ENCODE measurements around the gene GJB4.
"Not testable (repeated sequence)": the region's sequence is repeated elsewhere in the genome, so short reads cannot be mapped to it uniquely, and the experiment has no call there.

GJB4 gene

DNA sequence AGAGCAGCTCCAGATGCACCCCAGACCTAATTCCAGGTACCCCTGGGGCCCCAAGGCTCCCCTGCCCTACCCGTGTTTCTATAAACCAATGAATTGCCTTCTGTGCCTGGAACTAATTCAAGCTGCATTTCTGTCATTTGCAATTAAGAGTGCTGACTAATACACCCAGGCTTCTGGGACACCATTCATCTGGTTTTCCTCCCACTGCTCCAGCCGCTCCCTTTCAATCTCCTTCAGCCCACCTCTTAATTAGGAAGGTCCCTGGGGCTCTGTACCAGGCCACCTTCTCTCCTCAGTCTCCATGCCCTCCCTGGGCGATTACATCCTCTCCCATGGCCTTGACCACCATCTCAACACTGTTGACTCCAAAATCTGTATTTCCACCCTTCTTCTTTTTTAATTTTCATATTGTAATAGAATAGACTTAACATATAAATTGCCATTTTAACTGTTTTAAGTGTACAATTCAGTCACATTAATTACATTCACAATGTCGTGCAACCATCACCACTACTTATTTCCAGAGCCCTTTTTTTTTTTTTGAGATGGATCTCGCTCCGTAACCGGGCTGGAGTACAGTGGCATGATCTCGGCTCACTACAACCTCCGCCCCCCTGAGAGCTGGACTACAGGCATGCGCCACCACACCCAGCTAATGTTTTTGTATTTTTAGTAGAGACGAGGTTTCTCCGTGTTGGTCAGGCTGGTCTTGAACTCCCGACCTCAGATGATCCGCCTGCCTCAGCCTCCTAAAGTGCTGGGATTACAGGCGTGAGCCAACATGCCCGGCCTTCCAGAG, 12.2 kb downstream of the GJB4 start:
- no peak overlapping the region for H3K27ac ChIP-seq (ENCODE audit: low read depth, low read length)
- H3K36me3 ChIP-seq (ENCODE audit: control insufficient read depth, insufficient read depth, low read length) = no peaks in the 10 kb centered on the region
- no peaks in the 10 kb centered on the region for H3K4me1 ChIP-seq (ENCODE audit: control insufficient read depth, insufficient read depth, low read length)
- H3K27me3 ChIP-seq (ENCODE audit: control insufficient read depth, insufficient read depth, low read length) = no peaks in the 10 kb centered on the region
- no peak overlapping the region for H3K4me3 ChIP-seq (ENCODE audit: low read length)
- no peak overlapping the region for H3K9ac ChIP-seq (ENCODE audit: low read length)

DNA sequence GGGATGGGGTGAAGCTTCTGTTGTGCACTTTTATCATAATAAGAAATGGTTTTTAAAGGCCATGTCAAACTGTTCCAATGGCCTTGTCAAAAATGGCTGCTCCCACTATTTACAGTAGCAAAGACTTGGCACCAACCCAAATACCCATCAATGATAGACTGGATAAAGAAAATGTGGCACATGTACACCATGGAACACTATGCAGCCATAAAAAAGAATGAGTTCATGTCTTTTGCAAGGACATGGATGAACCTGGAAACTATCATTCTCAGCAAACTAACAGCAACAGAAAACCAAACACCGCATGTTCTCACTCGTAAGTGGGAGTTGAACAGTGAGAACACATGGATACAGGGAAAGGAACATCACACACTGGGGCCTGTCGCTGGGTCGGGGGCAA, 13.6 kb downstream of the GJB4 start:
- not testable (repeated sequence) for H3K36me3 ChIP-seq (ENCODE audit: control insufficient read depth, insufficient read depth, low read length); H3K27me3 ChIP-seq (ENCODE audit: control insufficient read depth, insufficient read depth, low read length); H3K4me1 ChIP-seq (ENCODE audit: control insufficient read depth, insufficient read depth, low read length); H3K27ac ChIP-seq (ENCODE audit: low read depth, low read length); H3K9ac ChIP-seq (ENCODE audit: low read length); H3K4me3 ChIP-seq (ENCODE audit: low read length)

DNA sequence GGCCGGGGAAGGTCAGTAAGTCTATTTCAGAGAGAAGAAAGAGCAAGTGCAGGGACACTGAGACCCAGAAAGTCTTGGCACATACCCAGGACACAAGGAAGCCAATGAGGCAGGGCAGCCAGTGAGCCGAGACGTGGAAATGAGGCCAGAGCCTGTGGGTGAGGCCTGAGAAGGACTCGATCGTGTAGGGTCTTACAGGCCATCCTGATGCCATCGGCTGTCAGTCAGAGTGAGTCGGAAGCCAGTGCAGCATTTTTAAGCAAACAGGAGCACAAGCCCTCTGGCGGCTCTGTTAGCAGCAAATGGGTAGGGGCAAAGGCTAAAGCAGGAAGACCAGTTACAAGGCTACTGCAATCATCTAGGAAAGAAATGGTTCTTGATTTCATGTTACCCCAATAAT, 15.4 kb downstream of the GJB4 start:
- H3K36me3 ChIP-seq (ENCODE audit: control insufficient read depth, insufficient read depth, low read length) = no peaks in the 10 kb centered on the region
- H3K27me3 ChIP-seq (ENCODE audit: control insufficient read depth, insufficient read depth, low read length) = peaks cover 2% of the 10 kb centered on the region
- H3K27ac ChIP-seq (ENCODE audit: low read depth, low read length) = no peak overlapping the region
- no peak overlapping the region for H3K9ac ChIP-seq (ENCODE audit: low read length)
- no peak overlapping the region for H3K4me3 ChIP-seq (ENCODE audit: low read length)
- H3K4me1 ChIP-seq (ENCODE audit: control insufficient read depth, insufficient read depth, low read length) = no peaks in the 10 kb centered on the region

DNA sequence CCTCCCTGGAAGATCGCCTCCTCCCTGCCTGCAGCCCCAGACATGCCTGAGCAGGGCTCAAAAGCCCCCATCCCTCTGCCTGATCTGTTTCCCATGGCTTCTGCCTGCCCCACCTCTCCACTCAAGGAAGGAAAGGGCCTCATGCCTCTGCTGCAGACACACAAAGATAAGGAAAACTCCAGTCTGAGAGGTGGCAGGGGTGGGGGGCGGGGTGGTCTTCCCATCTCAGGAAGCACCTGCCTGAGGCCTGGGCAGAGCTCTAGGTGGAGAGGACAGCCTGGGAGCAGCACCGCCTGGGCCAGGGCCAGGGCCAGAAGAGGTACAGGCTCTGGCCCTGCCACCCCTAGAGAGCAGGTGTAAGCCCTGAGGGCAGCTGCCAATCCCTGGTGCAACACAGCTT, 17.4 kb downstream of the GJB4 start:
- H3K27me3 ChIP-seq (ENCODE audit: control insufficient read depth, insufficient read depth, low read length) = peaks cover 9% of the 10 kb centered on the region
- no peak overlapping the region for H3K27ac ChIP-seq (ENCODE audit: low read depth, low read length)
- H3K36me3 ChIP-seq (ENCODE audit: control insufficient read depth, insufficient read depth, low read length) = no peaks in the 10 kb centered on the region
- no peak overlapping the region for H3K4me3 ChIP-seq (ENCODE audit: low read length)
- peaks cover 2% of the 10 kb centered on the region for H3K4me1 ChIP-seq (ENCODE audit: control insufficient read depth, insufficient read depth, low read length)
- H3K9ac ChIP-seq (ENCODE audit: low read length) = no peak overlapping the region

DNA sequence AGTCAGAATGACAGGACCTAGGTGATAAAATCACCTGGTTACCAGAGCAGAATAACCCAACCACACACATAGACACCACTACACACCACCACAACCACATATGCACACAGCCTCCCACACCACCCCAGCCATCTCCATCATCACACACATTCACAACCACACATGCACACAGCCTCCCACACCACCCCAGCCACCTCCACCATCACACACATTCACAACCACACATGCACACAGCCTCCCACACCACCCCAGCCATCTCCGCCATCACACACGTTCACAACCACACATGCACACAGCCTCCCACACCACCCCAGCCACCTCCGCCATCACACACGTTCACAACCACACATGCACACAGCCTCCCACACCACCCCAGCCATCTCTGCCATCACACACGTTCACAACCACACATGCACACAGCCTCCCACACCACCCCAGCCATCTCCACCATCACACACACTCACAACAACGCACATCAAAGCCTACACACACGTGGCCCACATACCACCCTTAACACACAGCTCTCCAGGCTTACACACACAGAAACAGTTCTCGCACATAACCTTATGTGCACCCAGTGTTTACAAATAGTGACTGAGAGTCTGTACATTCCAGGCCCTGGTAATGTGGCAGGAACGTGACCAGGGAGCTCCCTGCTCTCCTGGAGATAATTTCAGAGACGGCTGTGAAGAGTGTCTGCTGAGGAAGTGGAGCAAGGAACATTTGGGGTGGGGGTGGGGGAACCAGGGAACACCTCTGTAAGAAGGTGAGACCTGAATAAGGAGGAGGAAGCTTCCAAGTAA, 18.2 kb downstream of the GJB4 start:
- Histone ChIP-seq H3K4me3 (ENCODE audit: low read length) (no peak overlapping the region), H3K4me1 (ENCODE audit: control insufficient read depth, insufficient read depth, low read length) (peaks cover 2% of the 10 kb centered on the region), H3K36me3 (ENCODE audit: control insufficient read depth, insufficient read depth, low read length) (no peaks in the 10 kb centered on the region), H3K27me3 (ENCODE audit: control insufficient read depth, insufficient read depth, low read length) (peaks cover 16% of the 10 kb centered on the region), H3K9ac (ENCODE audit: low read length) (no peak overlapping the region), H3K27ac (ENCODE audit: low read depth, low read length) (no peak overlapping the region)

GRCh38 chr1:34778381-34778780, 18.8 kb downstream of the GJB4 start:
- Histone ChIP-seq H3K27me3 (ENCODE audit: control insufficient read depth, insufficient read depth, low read length) (peaks cover 16% of the 10 kb centered on the region), H3K36me3 (ENCODE audit: control insufficient read depth, insufficient read depth, low read length) (no peaks in the 10 kb centered on the region), H3K4me3 (ENCODE audit: low read length) (no peak overlapping the region), H3K4me1 (ENCODE audit: control insufficient read depth, insufficient read depth, low read length) (peaks cover 2% of the 10 kb centered on the region), H3K9ac (ENCODE audit: low read length) (no peak overlapping the region), H3K27ac (ENCODE audit: low read depth, low read length) (no peak overlapping the region)

GRCh38 chr1:34779005-34779404, 19.5 kb downstream of the GJB4 start:
- Histone ChIP-seq H3K4me1 (ENCODE audit: control insufficient read depth, insufficient read depth, low read length) (peaks cover 2% of the 10 kb centered on the region), H3K27me3 (ENCODE audit: control insufficient read depth, insufficient read depth, low read length) (peaks cover 16% of the 10 kb centered on the region), H3K36me3 (ENCODE audit: control insufficient read depth, insufficient read depth, low read length) (no peaks in the 10 kb centered on the region), H3K27ac (ENCODE audit: low read depth, low read length) (no peak overlapping the region), H3K9ac (ENCODE audit: low read length) (no peak overlapping the region), H3K4me3 (ENCODE audit: low read length) (no peak overlapping the region)

DNA sequence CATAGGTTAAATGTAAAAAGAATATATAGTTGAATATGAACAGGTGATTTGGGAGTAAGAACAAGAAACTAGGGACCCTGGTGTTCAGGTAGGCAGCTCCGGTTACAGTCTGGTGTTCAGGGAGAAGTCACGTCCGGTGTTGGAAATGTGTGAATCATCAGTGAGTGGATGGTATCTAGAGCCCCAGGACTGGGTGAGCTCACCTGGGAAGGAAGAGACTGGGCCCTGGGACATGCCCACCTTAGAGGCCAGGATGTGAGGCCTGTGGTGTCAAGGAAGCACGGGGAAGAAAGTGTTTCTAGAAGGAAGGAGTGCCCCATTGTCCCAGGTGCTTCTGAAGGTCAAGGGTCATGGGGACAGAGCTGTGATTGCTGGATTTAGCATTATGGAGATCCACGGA, 20.0 kb downstream of the GJB4 start:
- Histone ChIP-seq H3K9ac (ENCODE audit: low read length) (no peak overlapping the region), H3K4me3 (ENCODE audit: low read length) (no peak overlapping the region), H3K4me1 (ENCODE audit: control insufficient read depth, insufficient read depth, low read length) (peaks cover 2% of the 10 kb centered on the region), H3K27ac (ENCODE audit: low read depth, low read length) (no peak overlapping the region), H3K36me3 (ENCODE audit: control insufficient read depth, insufficient read depth, low read length) (no peaks in the 10 kb centered on the region), H3K27me3 (ENCODE audit: control insufficient read depth, insufficient read depth, low read length) (peaks cover 16% of the 10 kb centered on the region)

GRCh38 chr1:34779962-34780361, 20.4 kb downstream of the GJB4 start:
- no peaks in the 10 kb centered on the region for H3K36me3 ChIP-seq (ENCODE audit: control insufficient read depth, insufficient read depth, low read length)
- H3K27ac ChIP-seq (ENCODE audit: low read depth, low read length) = no peak overlapping the region
- peaks cover 16% of the 10 kb centered on the region for H3K27me3 ChIP-seq (ENCODE audit: control insufficient read depth, insufficient read depth, low read length)
- H3K4me3 ChIP-seq (ENCODE audit: low read length) = no peak overlapping the region
- no peak overlapping the region for H3K9ac ChIP-seq (ENCODE audit: low read length)
- peaks cover 2% of the 10 kb centered on the region for H3K4me1 ChIP-seq (ENCODE audit: control insufficient read depth, insufficient read depth, low read length)

DNA sequence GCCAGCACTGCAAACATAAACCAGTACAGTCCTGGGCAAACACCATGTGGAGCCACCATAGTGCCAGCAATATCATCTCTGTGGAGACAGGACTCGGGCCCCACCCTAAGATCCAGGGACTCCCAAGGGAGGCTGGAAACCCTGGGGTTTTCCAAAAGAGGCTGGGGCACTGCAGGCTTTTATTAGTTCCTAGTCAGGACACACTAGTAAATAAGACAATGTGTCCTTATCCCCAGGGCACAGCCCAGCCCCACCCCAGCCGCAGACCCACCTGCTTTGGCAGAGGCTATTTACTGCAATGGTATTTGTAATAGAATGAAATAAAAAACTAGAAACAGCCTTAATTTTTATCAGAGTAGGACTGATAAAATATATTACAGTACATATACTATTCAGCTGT, 21.0 kb downstream of the GJB4 start:
- Histone ChIP-seq H3K9ac (ENCODE audit: low read length) (no peak overlapping the region), H3K36me3 (ENCODE audit: control insufficient read depth, insufficient read depth, low read length) (no peaks in the 10 kb centered on the region), H3K27me3 (ENCODE audit: control insufficient read depth, insufficient read depth, low read length) (peaks cover 16% of the 10 kb centered on the region), H3K27ac (ENCODE audit: low read depth, low read length) (no peak overlapping the region), H3K4me3 (ENCODE audit: low read length) (no peak overlapping the region), H3K4me1 (ENCODE audit: control insufficient read depth, insufficient read depth, low read length) (peaks cover 2% of the 10 kb centered on the region)

- Histone ChIP-seq H3K27ac (ENCODE audit: low read depth, low read length) (no peak within 1 kb of the TSS), H3K36me3 (ENCODE audit: control insufficient read depth, insufficient read depth, low read length) (no peaks in the 10 kb centered on the region), H3K4me3 (ENCODE audit: low read length) (peak within 1 kb of the TSS; percentile 56), H3K4me1 (ENCODE audit: control insufficient read depth, insufficient read depth, low read length) (peaks cover 2% of the 10 kb centered on the region), H3K27me3 (ENCODE audit: control insufficient read depth, insufficient read depth, low read length) (peaks cover 16% of the 10 kb centered on the region), H3K9ac (ENCODE audit: low read length) (no peak within 1 kb of the TSS)
Observed at GRCh38 chr1:34781071-34781843, 21.7 kb downstream of the GJB4 start, which contains the start of gene GJB3. GJB3 (plus strand) TSS chr1:34781214; CDS start chr1:34784763, 3,549 bp downstream.

DNA sequence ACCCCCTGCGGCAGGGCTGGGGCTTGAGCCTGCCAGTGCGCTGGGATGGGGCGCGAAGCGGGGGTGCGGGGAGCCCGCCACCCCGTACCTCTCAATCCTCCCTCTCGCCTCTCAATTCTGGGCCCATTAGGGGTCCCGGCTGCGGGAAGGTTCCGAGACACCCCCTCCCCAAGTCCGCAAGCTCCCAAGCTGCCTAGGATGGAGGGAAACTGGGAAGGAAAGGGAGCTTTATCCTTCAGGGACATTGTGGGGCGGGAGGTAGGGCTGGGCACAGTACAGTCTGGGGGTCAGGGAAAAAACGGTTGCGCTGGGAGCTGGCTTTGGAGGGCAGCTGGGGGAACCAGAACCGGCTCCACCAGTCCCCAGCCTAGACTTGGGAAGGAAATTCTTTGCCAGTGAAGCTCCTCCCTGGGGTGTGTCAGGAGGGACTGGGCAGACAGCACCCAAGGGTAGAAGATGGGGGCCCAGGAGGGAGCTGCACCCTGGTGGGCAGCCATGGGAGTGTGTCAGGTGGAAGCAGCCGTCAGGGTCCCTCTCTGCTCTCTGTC, 22.4 kb downstream of the GJB4 start:
- Histone ChIP-seq H3K9ac (ENCODE audit: low read length) (no peak overlapping the region), H3K4me1 (ENCODE audit: control insufficient read depth, insufficient read depth, low read length) (peaks cover 2% of the 10 kb centered on the region), H3K4me3 (ENCODE audit: low read length) (peak overlapping the region; percentile 33), H3K27ac (ENCODE audit: low read depth, low read length) (no peak overlapping the region), H3K36me3 (ENCODE audit: control insufficient read depth, insufficient read depth, low read length) (no peaks in the 10 kb centered on the region), H3K27me3 (ENCODE audit: control insufficient read depth, insufficient read depth, low read length) (peaks cover 16% of the 10 kb centered on the region)

All from rectal smooth muscle tissue (tissue), 1 donor.